ENCODE data around the gene MRPL34. TPM values are rescaled to one million over a fixed set of nuclear protein-coding genes. Genes with fewer than 3 reads are reported as not detected.
A peak's percentile ranks its signal among the peaks of the same experiment; 100 is the strongest.

The MRPL34 gene
- total and polyA plus RNA-seq, 2 donors (not counting 1 experiment from before 2014, with no cell fraction given), result 27.5 to 44.8 TPM

DNA sequence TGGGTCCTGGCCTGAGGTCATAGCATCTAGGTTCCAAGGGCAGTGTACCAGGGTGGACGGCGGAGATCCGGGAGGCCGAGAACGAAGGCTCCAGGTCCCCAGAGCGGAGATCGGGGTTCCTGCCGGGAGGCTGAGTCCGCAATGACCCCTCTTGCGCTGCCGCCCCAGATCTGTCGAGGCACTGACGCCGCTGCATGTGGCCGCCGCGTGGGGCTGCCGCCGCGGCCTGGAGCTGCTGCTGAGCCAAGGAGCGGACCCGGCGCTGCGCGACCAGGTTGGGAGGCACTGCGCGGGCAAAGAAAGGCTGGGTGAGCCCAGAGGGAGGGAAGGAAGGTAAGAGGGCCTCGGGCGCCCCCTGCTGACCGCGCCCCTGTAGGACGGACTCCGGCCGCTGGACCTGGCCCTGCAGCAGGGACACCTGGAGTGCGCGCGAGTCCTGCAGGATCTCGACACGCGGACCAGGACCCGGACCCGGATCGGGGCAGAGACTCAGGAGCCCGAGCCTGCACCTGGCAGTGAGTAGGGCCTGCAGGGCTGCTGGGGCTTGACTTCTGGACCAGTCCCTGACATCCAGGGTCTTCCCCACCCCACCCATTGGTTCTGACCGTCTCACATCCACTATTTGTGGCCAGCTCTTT lies 23.1 kb upstream of the MRPL34 start:
- no peaks in the 10 kb centered on the region for H3K79me2 ChIP-seq (ENCODE audit: control insufficient read depth, insufficient read depth, low read length)
- TF ChIP-seq EZH2 (IDR thresholded peaks at IDR 0.05; ENCODE audit: low read length, missing control alignments), result no peak
- TF ChIP-seq, protein P1, sequence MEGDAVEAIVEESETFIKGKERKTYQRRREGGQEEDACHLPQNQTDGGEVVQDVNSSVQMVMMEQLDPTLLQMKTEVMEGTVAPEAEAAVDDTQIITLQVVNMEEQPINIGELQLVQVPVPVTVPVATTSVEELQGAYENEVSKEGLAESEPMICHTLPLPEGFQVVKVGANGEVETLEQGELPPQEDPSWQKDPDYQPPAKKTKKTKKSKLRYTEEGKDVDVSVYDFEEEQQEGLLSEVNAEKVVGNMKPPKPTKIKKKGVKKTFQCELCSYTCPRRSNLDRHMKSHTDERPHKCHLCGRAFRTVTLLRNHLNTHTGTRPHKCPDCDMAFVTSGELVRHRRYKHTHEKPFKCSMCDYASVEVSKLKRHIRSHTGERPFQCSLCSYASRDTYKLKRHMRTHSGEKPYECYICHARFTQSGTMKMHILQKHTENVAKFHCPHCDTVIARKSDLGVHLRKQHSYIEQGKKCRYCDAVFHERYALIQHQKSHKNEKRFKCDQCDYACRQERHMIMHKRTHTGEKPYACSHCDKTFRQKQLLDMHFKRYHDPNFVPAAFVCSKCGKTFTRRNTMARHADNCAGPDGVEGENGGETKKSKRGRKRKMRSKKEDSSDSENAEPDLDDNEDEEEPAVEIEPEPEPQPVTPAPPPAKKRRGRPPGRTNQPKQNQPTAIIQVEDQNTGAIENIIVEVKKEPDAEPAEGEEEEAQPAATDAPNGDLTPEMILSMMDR (conservative IDR thresholded peaks at IDR 0.05 in 1 of 2, IDR thresholded peaks at IDR 0.05 in 1 of 2; ENCODE audit: low read depth in 1 of 2, low read length in 2 of 2), result peak; percentile 66 to 78
- peak overlapping the region; percentile 11 to 48 (median 21) for H3K4me3 ChIP-seq (replicated peaks in 1 of 4; ENCODE audit: control extremely low read depth in 1 of 4, insufficient read depth in 1 of 4, low read depth in 3 of 4, low read length in 4 of 4)
- DNase-seq (ENCODE audit: low read depth in 2 of 2), result peak; percentile 64 to 71
- no peaks in the 10 kb centered on the region for H3K9me3 ChIP-seq (ENCODE audit: control insufficient read depth, insufficient read depth, low read depth, low read length)
- no peaks in the 10 kb centered on the region for H3K27me3 ChIP-seq (ENCODE audit: control insufficient read depth, insufficient read depth, low read length)
- peaks cover under 1% of the 10 kb centered on the region for H3K36me3 ChIP-seq (ENCODE audit: control insufficient read depth, insufficient read depth, low read length)
- H3K4me1 ChIP-seq (ENCODE audit: control insufficient read depth, extremely low read depth, insufficient read depth, low read length), result no peaks in the 10 kb centered on the region
- peak overlapping the region; percentile 20 for H3K9ac ChIP-seq (ENCODE audit: insufficient read depth, low read length)
- H3K4me2 ChIP-seq (ENCODE audit: extremely low read depth, insufficient read depth, low read length), result peak overlapping the region; percentile 75
- no peak overlapping the region for H3K27ac ChIP-seq (ENCODE audit: insufficient read depth, low read length)
- peak overlapping the region; percentile 55 for H2AFZ ChIP-seq (ENCODE audit: low read length)
- H4K20me1 ChIP-seq (ENCODE audit: control insufficient read depth, extremely low read depth, insufficient read depth, low read length), result no peaks in the 10 kb centered on the region

DNA sequence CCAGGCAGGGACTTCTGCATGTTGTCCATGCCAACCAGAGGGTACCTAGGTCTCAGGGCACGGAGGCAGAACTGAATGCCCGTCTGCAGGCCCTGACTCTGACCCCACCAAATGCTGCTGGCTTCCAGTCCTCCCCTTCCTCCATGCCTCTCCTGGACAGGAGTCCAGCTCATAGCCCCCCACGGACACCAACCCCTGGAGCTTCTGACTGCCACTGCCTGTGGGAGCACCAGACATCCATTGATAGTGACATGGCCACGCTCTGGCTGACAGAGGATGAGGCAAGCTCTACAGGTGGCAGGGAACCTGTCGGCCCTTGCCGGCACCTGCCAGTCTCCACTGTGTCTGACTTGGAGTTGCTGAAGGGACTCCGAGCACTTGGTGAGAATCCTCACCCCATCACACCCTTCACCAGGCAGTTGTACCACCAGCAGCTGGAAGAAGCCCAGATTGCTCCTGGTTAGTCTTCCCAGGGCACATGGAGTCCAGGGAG lies 22.1 kb upstream of the MRPL34 start:
- Histone ChIP-seq H3K27me3 (ENCODE audit: control insufficient read depth, insufficient read depth, low read length) (no peaks in the 10 kb centered on the region), H3K9me3 (ENCODE audit: control insufficient read depth, insufficient read depth, low read depth, low read length) (no peaks in the 10 kb centered on the region), H4K20me1 (ENCODE audit: control insufficient read depth, extremely low read depth, insufficient read depth, low read length) (no peaks in the 10 kb centered on the region), H3K9ac (ENCODE audit: insufficient read depth, low read length) (no peak overlapping the region), H3K27ac (ENCODE audit: insufficient read depth, low read length) (no peak overlapping the region), H3K4me1 (ENCODE audit: control insufficient read depth, extremely low read depth, insufficient read depth, low read length) (no peaks in the 10 kb centered on the region), H3K4me3 (replicated peaks in 1 of 4; ENCODE audit: control extremely low read depth in 1 of 4, insufficient read depth in 1 of 4, low read depth in 3 of 4, low read length in 4 of 4) (no peak overlapping the region), H3K4me2 (ENCODE audit: extremely low read depth, insufficient read depth, low read length) (no peak overlapping the region), H3K36me3 (ENCODE audit: control insufficient read depth, insufficient read depth, low read length) (no peaks in the 10 kb centered on the region), H2AFZ (ENCODE audit: low read length) (no peak overlapping the region), H3K79me2 (ENCODE audit: control insufficient read depth, insufficient read depth, low read length) (no peaks in the 10 kb centered on the region)
- DNase-seq (ENCODE audit: low read depth in 2 of 2), result no peak
- TF ChIP-seq EZH2 (IDR thresholded peaks at IDR 0.05; ENCODE audit: low read length, missing control alignments), result no peak
- TF ChIP-seq, protein P1 (conservative IDR thresholded peaks at IDR 0.05 in 1 of 2, IDR thresholded peaks at IDR 0.05 in 1 of 2; ENCODE audit: low read depth in 1 of 2, low read length in 2 of 2), result no peak

DNA sequence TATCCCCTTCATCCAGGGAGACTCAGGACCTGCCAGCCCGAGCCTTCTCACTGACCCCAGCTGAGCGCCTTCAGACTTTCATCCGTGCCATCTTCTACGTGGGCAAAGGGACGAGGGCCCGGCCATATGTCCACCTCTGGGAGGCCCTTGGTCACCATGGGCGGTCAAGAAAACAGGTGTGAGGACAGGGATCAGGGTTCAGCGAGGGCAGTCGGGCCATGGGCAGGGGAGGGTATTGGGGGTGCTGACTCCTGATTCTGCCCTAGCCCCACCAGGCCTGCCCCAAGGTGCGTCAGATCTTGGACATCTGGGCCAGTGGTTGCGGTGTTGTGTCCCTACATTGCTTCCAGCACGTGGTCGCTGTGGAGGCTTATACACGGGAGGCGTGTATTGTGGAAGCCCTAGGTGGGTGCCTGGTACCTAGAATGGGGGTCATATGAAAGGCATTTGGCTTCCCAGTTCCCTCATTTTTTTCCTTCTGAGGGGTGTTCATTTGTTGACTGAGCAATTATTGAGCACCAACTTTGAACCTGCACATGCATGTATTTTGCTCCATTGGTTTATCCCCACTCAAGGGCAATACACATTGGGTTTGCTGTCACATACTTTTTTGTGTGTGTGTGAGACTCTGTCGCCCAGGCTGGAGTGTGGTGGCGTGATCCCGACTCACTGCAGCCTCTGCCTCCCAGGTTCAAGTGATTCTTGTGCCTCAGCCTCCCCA lies 20.1 kb upstream of the MRPL34 start:
- Histone ChIP-seq H3K4me3 (replicated peaks in 1 of 4; ENCODE audit: control extremely low read depth in 1 of 4, insufficient read depth in 1 of 4, low read depth in 3 of 4, low read length in 4 of 4) (no peak overlapping the region), H3K9ac (ENCODE audit: insufficient read depth, low read length) (no peak overlapping the region), H2AFZ (ENCODE audit: low read length) (no peak overlapping the region), H3K4me1 (ENCODE audit: control insufficient read depth, extremely low read depth, insufficient read depth, low read length) (no peaks in the 10 kb centered on the region), H4K20me1 (ENCODE audit: control insufficient read depth, extremely low read depth, insufficient read depth, low read length) (no peaks in the 10 kb centered on the region), H3K9me3 (ENCODE audit: control insufficient read depth, insufficient read depth, low read depth, low read length) (no peaks in the 10 kb centered on the region), H3K36me3 (ENCODE audit: control insufficient read depth, insufficient read depth, low read length) (no peaks in the 10 kb centered on the region), H3K4me2 (ENCODE audit: extremely low read depth, insufficient read depth, low read length) (no peak overlapping the region), H3K27me3 (ENCODE audit: control insufficient read depth, insufficient read depth, low read length) (no peaks in the 10 kb centered on the region), H3K27ac (ENCODE audit: insufficient read depth, low read length) (no peak overlapping the region), H3K79me2 (ENCODE audit: control insufficient read depth, insufficient read depth, low read length) (no peaks in the 10 kb centered on the region)
- no peak for DNase-seq (ENCODE audit: low read depth in 2 of 2)
- TF ChIP-seq, protein P1 (conservative IDR thresholded peaks at IDR 0.05 in 1 of 2, IDR thresholded peaks at IDR 0.05 in 1 of 2; ENCODE audit: low read depth in 1 of 2, low read length in 2 of 2), result no peak
- TF ChIP-seq EZH2 (IDR thresholded peaks at IDR 0.05; ENCODE audit: low read length, missing control alignments), result no peak
